ENCODE measurements around the gene CCNF.

CCNF gene

GRCh38 chr16:2470234-2470601 is 41.0 kb downstream of the CCNF start:
- TF ChIP-seq, protein P1, sequence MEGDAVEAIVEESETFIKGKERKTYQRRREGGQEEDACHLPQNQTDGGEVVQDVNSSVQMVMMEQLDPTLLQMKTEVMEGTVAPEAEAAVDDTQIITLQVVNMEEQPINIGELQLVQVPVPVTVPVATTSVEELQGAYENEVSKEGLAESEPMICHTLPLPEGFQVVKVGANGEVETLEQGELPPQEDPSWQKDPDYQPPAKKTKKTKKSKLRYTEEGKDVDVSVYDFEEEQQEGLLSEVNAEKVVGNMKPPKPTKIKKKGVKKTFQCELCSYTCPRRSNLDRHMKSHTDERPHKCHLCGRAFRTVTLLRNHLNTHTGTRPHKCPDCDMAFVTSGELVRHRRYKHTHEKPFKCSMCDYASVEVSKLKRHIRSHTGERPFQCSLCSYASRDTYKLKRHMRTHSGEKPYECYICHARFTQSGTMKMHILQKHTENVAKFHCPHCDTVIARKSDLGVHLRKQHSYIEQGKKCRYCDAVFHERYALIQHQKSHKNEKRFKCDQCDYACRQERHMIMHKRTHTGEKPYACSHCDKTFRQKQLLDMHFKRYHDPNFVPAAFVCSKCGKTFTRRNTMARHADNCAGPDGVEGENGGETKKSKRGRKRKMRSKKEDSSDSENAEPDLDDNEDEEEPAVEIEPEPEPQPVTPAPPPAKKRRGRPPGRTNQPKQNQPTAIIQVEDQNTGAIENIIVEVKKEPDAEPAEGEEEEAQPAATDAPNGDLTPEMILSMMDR (IDR thresholded peaks at IDR 0.05; ENCODE audit: borderline replicate concordance, extremely low read depth, low read length, poor library complexity, severe bottlenecking): no peak
- TF ChIP-seq EZH2 (IDR thresholded peaks at IDR 0.05; ENCODE audit: borderline replicate concordance, low read depth, low read length, severe bottlenecking): no peak
- Histone ChIP-seq H3K4me2 (ENCODE audit: insufficient read depth, low read length) (0 out of 2 replicates have a peak overlapping the region, but pooled peaks have one; percentile 80), H4K20me1 (ENCODE audit: insufficient read depth, low read length) (peaks cover 50% of the 10 kb centered on the region), H3K4me1 (ENCODE audit: insufficient read depth, low read length) (peaks cover 74% of the 10 kb centered on the region), H3K36me3 (ENCODE audit: insufficient read depth, low read length) (no peaks in the 10 kb centered on the region; the same call in 1 of the 2 replicates), H3K9ac (ENCODE audit: low read depth, low read length) (no peak overlapping the region), H2AFZ (ENCODE audit: low read depth, low read length) (no peak overlapping the region), H3K9me3 (ENCODE audit: insufficient read depth, low read length, severe bottlenecking) (no peaks in the 10 kb centered on the region), H3K27me3 (ENCODE audit: insufficient read depth, low read length, poor library complexity) (peaks cover 41% of the 10 kb centered on the region), H3K79me2 (ENCODE audit: insufficient read depth, low read length) (peaks cover 4% of the 10 kb centered on the region; the same call in 1 of the 2 replicates), H3K4me3 (ENCODE audit: low read depth in 1 of 2, low read length in 2 of 2) (no peak overlapping the region), H3K27ac (ENCODE audit: low read length) (peak overlapping the region; percentile 66)
- DNase-seq: no peak
- no peak for ATAC-seq (ENCODE audit: insufficient read depth, low read depth)

GRCh38 chr16:2470603-2471015 is 41.4 kb downstream of the CCNF start:
- H3K27ac ChIP-seq (ENCODE audit: low read length): peak overlapping the region; percentile 66
- peaks cover 76% of the 10 kb centered on the region for H3K4me1 ChIP-seq (ENCODE audit: insufficient read depth, low read length)
- H3K27me3 ChIP-seq (ENCODE audit: insufficient read depth, low read length, poor library complexity): peaks cover 41% of the 10 kb centered on the region
- no peak overlapping the region for H2AFZ ChIP-seq (ENCODE audit: low read depth, low read length)
- peaks cover 48% of the 10 kb centered on the region for H4K20me1 ChIP-seq (ENCODE audit: insufficient read depth, low read length)
- DNase-seq (no peak), ATAC-seq (ENCODE audit: insufficient read depth, low read depth) (no peak)
- no peaks in the 10 kb centered on the region; the same call in 1 of the 2 replicates for H3K36me3 ChIP-seq (ENCODE audit: insufficient read depth, low read length)
- H3K4me3 ChIP-seq (ENCODE audit: low read depth in 1 of 2, low read length in 2 of 2): no peak overlapping the region
- no peak overlapping the region; the same call in 1 of the 2 replicates for H3K9ac ChIP-seq (ENCODE audit: low read depth, low read length)
- TF ChIP-seq, protein P1 (IDR thresholded peaks at IDR 0.05; ENCODE audit: borderline replicate concordance, extremely low read depth, low read length, poor library complexity, severe bottlenecking): no peak
- TF ChIP-seq EZH2 (IDR thresholded peaks at IDR 0.05; ENCODE audit: borderline replicate concordance, low read depth, low read length, severe bottlenecking): no peak
- H3K9me3 ChIP-seq (ENCODE audit: insufficient read depth, low read length, severe bottlenecking): no peaks in the 10 kb centered on the region
- peak overlapping the region; percentile 80; the same call in 1 of the 2 replicates for H3K4me2 ChIP-seq (ENCODE audit: insufficient read depth, low read length)
- H3K79me2 ChIP-seq (ENCODE audit: insufficient read depth, low read length): peaks cover 7% of the 10 kb centered on the region

DNA sequence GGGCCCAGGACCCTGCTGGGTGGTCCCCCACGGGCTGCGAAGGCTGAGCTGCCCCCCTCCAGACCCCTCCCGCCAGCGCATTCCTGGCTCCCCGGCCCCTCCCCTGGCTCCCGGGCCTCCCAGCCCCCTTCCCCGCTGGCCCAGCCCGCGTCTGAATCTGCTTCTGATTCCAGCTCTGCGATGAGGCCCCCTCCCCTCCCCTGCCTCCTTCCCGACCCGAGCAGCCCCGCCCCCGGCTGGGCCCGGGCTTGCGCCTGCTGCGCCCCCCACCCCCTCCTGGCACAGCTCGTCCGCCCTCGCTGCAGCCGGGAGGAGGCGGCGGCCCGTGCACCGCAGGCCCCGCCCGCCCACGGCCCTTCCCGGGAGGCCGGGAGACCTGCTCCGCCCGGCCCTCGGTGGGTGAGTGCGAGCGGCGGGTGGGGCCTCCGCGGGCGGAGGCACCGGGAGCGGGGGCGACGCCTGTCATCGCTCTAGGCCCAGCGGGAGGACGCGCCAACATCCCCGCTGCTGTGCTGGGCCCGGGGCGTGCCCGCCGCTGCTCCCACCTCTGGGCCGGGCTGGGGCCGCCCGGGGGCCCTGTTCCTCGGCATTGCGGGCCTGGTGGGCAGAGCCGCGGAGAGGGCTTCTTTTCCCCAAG is 41.9 kb downstream of the CCNF start, which contains the start of gene NTN3:
Gene NTN3, plus strand, starts transcription at position 282 of the 637 bp plus-strand sequence. CDS start 405 bp downstream, outside the sequence.
- Histone ChIP-seq H2AFZ (ENCODE audit: low read depth, low read length) (no peak within 1 kb of the TSS), H3K4me3 (ENCODE audit: low read depth in 1 of 2, low read length in 2 of 2) (peak within 1 kb of the TSS in 1 of 2 experiments; percentile 34; a peak in 2 of 4 replicates), H3K27ac (ENCODE audit: low read length) (peak within 1 kb of the TSS; percentile 66), H3K4me2 (ENCODE audit: insufficient read depth, low read length) (peak within 1 kb of the TSS; percentile 80), H3K9me3 (ENCODE audit: insufficient read depth, low read length, severe bottlenecking) (no peaks in the 10 kb centered on the region), H4K20me1 (ENCODE audit: insufficient read depth, low read length) (peaks cover 48% of the 10 kb centered on the region), H3K79me2 (ENCODE audit: insufficient read depth, low read length) (peaks cover 12% of the 10 kb centered on the region), H3K9ac (ENCODE audit: low read depth, low read length) (peak within 1 kb of the TSS; percentile 39; the same call in 1 of the 2 replicates), H3K36me3 (ENCODE audit: insufficient read depth, low read length) (no peaks in the 10 kb centered on the region; the same call in 1 of the 2 replicates), H3K4me1 (ENCODE audit: insufficient read depth, low read length) (peaks cover 81% of the 10 kb centered on the region), H3K27me3 (ENCODE audit: insufficient read depth, low read length, poor library complexity) (peaks cover 41% of the 10 kb centered on the region)
- DNase-seq (peak; percentile 52), ATAC-seq (ENCODE audit: insufficient read depth, low read depth) (peak; percentile 28)
- TF ChIP-seq, protein P1 (IDR thresholded peaks at IDR 0.05; ENCODE audit: borderline replicate concordance, extremely low read depth, low read length, poor library complexity, severe bottlenecking): no peak
- TF ChIP-seq EZH2 (IDR thresholded peaks at IDR 0.05; ENCODE audit: borderline replicate concordance, low read depth, low read length, severe bottlenecking): peak; percentile 49

Measured in DND-41 (cell line).